HepG2 (cell line): Measurements from ENCODE around the gene ARL5C. TPM values are rescaled to one million over a fixed set of nuclear protein-coding genes. Genes with fewer than 3 reads are reported as not detected.

ENCODE experiments used
- CBX2 ChIP-seq, 2 experiments: fragments of 200-600 bp in 1 of 2; sonication (generic); formaldehyde crosslinking in 1 of 2; IDR thresholded peaks; 2 replicates each; pipeline versions ENCODE4 v1.7.0 to v1.8.1; 2018 to 2022; ENCODE audit warnings: low read depth in 2 of 2, low read length in 1 of 2, mild to moderate bottlenecking in 1 of 2, missing genetic modification reagents in 1 of 2
- CCDC6 ChIP-seq: sonication (generic); formaldehyde crosslinking; IDR thresholded peaks from 2 replicates; pipeline ENCODE4 v1.8.1; 2022; ENCODE audit warnings: mild to moderate bottlenecking, missing genetic modification reagents, moderate library complexity
- GABPA ChIP-seq, 2 experiments: IDR thresholded peaks; 2 replicates each; pipeline ENCODE4 v1.6.1; 2011 to 2016; ENCODE audit warnings: low read depth in 2 of 2, low read length in 1 of 2, missing biosample characterization in 1 of 2, missing genetic modification characterization in 1 of 2
- HNF4A ChIP-seq: sonication (generic); formaldehyde crosslinking; IDR thresholded peaks from 2 replicates; pipeline ENCODE4 v1.4.0; 2020; ENCODE audit warnings: missing genetic modification reagents
- HOMEZ ChIP-seq: IDR thresholded peaks from 2 replicates; pipeline ENCODE4 v1.6.1; 2016; ENCODE audit warnings: low read depth
- RELA ChIP-seq: sonication (generic); formaldehyde crosslinking; IDR thresholded peaks from 2 replicates; pipeline ENCODE4 v1.4.0; 2020; ENCODE audit warnings: missing genetic modification reagents
- SIX1 ChIP-seq: sonication (generic); formaldehyde crosslinking; IDR thresholded peaks from 2 replicates; pipeline ENCODE4 v1.4.0; 2020; ENCODE audit warnings: missing genetic modification reagents, borderline replicate concordance
- SMAD3 ChIP-seq: sonication (generic); formaldehyde crosslinking; IDR thresholded peaks from 2 replicates; pipeline ENCODE4 v1.4.0; 2020; ENCODE audit warnings: missing genetic modification reagents
- SMAD9 ChIP-seq: sonication (generic); formaldehyde crosslinking; IDR thresholded peaks from 2 replicates; pipeline ENCODE4 v1.5.1; 2020; ENCODE audit warnings: mild to moderate bottlenecking, missing genetic modification reagents
- SNAPC2 ChIP-seq: sonication (generic); formaldehyde crosslinking; IDR thresholded peaks from 2 replicates; pipeline ENCODE4 v1.8.1; 2022; ENCODE audit warnings: mild to moderate bottlenecking, missing genetic modification reagents
- SOX13 ChIP-seq, 3 experiments: fragments of 450-650 bp in 1 of 3; sonication (generic) in 1 of 3; formaldehyde crosslinking in 1 of 3; IDR thresholded peaks in 2 of 3; conservative IDR thresholded peaks in 1 of 3; 2 replicates each; pipeline versions ENCODE4 v1.5.0 to v1.6.1; 2016 to 2020; ENCODE audit warnings: antibody characterized with exemption in 1 of 3, mild to moderate bottlenecking in 1 of 3, missing compliant biosample characterization in 1 of 3, missing genetic modification reagents in 1 of 3, moderate library complexity in 1 of 3
- SP2 ChIP-seq: sonication (generic); formaldehyde crosslinking; IDR thresholded peaks from 2 replicates; pipeline ENCODE4 v1.5.1; 2020; ENCODE audit warnings: mild to moderate bottlenecking, missing genetic modification reagents
- TEF ChIP-seq: sonication (generic); formaldehyde crosslinking; IDR thresholded peaks from 2 replicates; pipeline ENCODE4 v1.5.0; 2020; ENCODE audit warnings: missing genetic modification reagents
- ZBTB38 ChIP-seq: sonication (generic); formaldehyde crosslinking; IDR thresholded peaks from 2 replicates; pipeline ENCODE4 v1.5.1; 2020; ENCODE audit warnings: mild to moderate bottlenecking, missing genetic modification reagents
- ZFP36L1 ChIP-seq: sonication (generic); formaldehyde crosslinking; IDR thresholded peaks from 2 replicates; pipeline ENCODE4 v1.8.0; 2022; ENCODE audit warnings: mild to moderate bottlenecking, missing genetic modification reagents, moderate library complexity
- ZFP62 ChIP-seq: sonication (generic); formaldehyde crosslinking; IDR thresholded peaks from 2 replicates; pipeline ENCODE4 v1.4.0; 2020; ENCODE audit warnings: missing genetic modification reagents
- ZMAT3 ChIP-seq: sonication (generic); formaldehyde crosslinking; conservative IDR thresholded peaks from 2 replicates; pipeline ENCODE4 v1.7.0; 2021; ENCODE audit warnings: missing genetic modification reagents
- ZMYM3 ChIP-seq: sonication (generic); formaldehyde crosslinking; IDR thresholded peaks from 2 replicates; pipeline ENCODE4 v1.5.1; 2020; ENCODE audit warnings: mild to moderate bottlenecking, missing genetic modification reagents
- ZNF143 ChIP-seq: sonication (generic); formaldehyde crosslinking; IDR thresholded peaks from 2 replicates; pipeline ENCODE4 v1.4.0; 2020; ENCODE audit warnings: missing genetic modification reagents
- ZNF263 ChIP-seq: sonication (generic); formaldehyde crosslinking; IDR thresholded peaks from 2 replicates; pipeline ENCODE4 v1.4.0; 2020; ENCODE audit warnings: missing genetic modification reagents
- ZNF30 ChIP-seq: sonication (generic); formaldehyde crosslinking; IDR thresholded peaks from 2 replicates; pipeline ENCODE4 v1.5.0; 2020; ENCODE audit warnings: mild to moderate bottlenecking, missing genetic modification reagents
- ZNF44 ChIP-seq: sonication (generic); formaldehyde crosslinking; IDR thresholded peaks from 2 replicates; pipeline ENCODE4 v1.5.1; 2020; ENCODE audit warnings: mild to moderate bottlenecking, missing genetic modification reagents
- ZNF629 ChIP-seq: sonication (generic); formaldehyde crosslinking; conservative IDR thresholded peaks from 2 replicates; pipeline ENCODE4 v1.5.0; 2020; ENCODE audit warnings: missing genetic modification reagents
- ZNF713 ChIP-seq: sonication (generic); formaldehyde crosslinking; IDR thresholded peaks from 2 replicates; pipeline ENCODE4 v1.4.0; 2020; ENCODE audit warnings: mild to moderate bottlenecking, missing genetic modification reagents
- ZNF883 ChIP-seq: sonication (generic); formaldehyde crosslinking; IDR thresholded peaks from 2 replicates; pipeline ENCODE4 v1.5.1; 2020; ENCODE audit warnings: mild to moderate bottlenecking, missing genetic modification reagents; ENCODE audit errors: not compliant biosample characterization
- polyA plus RNA-seq, 8 experiments: library from polyadenylated mRNA; depleted of rRNA in 3 of 8; stranded (reverse) in 7 of 8; unstranded in 1 of 8; fragments of >200 nt; fragmentation: Illumina TruSeq in 4 of 8; extraction: Trizol in 4 of 8; gene quantifications; 2 replicates each; pipeline versions ENCODE4 v1.2.1 to v1.2.3, GENCODE V29; 2011 to 2016; ENCODE audit warnings: low read depth in 4 of 8, missing spikeins in 1 of 8, mixed read lengths in 1 of 8; ENCODE audit not compliant: insufficient read depth in 1 of 8
- total RNA-seq, 5 experiments: library from RNA; depleted of rRNA; stranded (reverse); fragments of >200 nt; fragmentation: Illumina TruSeq; extraction: Trizol; gene quantifications; 2 replicates each; pipeline ENCODE4 v1.2.3, GENCODE V29; 2016; ENCODE audit warnings: low read depth in 1 of 5
- TF ChIP-seq, protein P1 (sequence below): sonication (generic); formaldehyde crosslinking; IDR thresholded peaks from 2 replicates; pipeline ENCODE4 v1.8.0; 2022; ENCODE audit warnings: missing genetic modification reagents, mild to moderate bottlenecking, inconsistent platforms, borderline replicate concordance

Gene ARL5C
- total and polyA plus RNA-seq, 2 of the 13 experiments (the other 11 are each of a cell fraction or from before 2014, with no cell fraction given) = not detected

GRCh38 chr17:39200070-39200879, 34.3 kb upstream of the ARL5C start, which contains the start of gene RPL19 (continued):
- no peak for TF ChIP-seq ZNF263 (CRISPR knock-in tag)
- peak; percentile 20; the same call in 1 of the 2 replicates for TF ChIP-seq SP2 (CRISPR knock-in tag)
- no peak for TF ChIP-seq ZFP62 (CRISPR knock-in tag)
- TF ChIP-seq ZNF883 (CRISPR knock-in tag) = peak; percentile 74
- TF ChIP-seq, protein P1, sequence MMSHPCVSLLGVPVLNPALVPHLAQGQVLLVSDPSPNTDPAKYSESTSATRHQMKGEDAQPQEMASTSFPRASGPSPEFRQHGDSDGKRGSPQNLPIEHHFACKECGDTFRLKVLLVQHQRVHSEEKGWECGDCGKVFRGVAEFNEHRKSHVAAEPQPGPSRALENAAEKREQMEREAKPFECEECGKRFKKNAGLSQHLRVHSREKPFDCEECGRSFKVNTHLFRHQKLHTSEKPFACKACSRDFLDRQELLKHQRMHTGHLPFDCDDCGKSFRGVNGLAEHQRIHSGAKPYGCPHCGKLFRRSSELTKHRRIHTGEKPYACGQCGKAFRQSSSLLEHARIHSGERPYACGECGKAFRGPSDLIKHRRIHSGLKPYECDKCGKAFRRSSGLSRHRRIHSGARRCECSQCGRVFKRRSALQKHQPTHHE (CRISPR knock-in tag) = no peak; the same call in 1 of the 2 replicates
- TF ChIP-seq ZNF44 = peak; percentile 82; the same call in 1 of the 2 replicates
- 0 out of 2 replicates have a peak, but pooled peaks have one; percentile 15 for TF ChIP-seq SIX1 (CRISPR knock-in tag)
- TF ChIP-seq HOMEZ (CRISPR knock-in tag) = no peak
- peak; percentile 67; the same call in 1 of the 2 replicates for TF ChIP-seq ZBTB38 (CRISPR knock-in tag)
- no peak for TF ChIP-seq SMAD9 (CRISPR knock-in tag)
- TF ChIP-seq CCDC6 (CRISPR knock-in tag) = peak; percentile 91
- TF ChIP-seq CBX2 (IDR thresholded peaks at IDR 0.05; ENCODE audit: low read depth, low read length) = no peak
- TF ChIP-seq CBX2 (CRISPR knock-in tag; IDR thresholded peaks at IDR 0.05; ENCODE audit: low read depth) = no peak
- no peak for TF ChIP-seq HNF4A (CRISPR knock-in tag)
- 0 out of 2 replicates have a peak, but pooled peaks have one; percentile 10 for TF ChIP-seq ZMYM3
- TF ChIP-seq ZNF629 = no peak
- TF ChIP-seq ZNF713 = peak; percentile 95; the same call in 1 of the 2 replicates
- peak; percentile 36; the same call in 1 of the 2 replicates for TF ChIP-seq ZNF143 (CRISPR knock-in tag)
- TF ChIP-seq GABPA (IDR thresholded peaks at IDR 0.05; ENCODE audit: low read depth, low read length) = no peak
- peak; percentile 78 for TF ChIP-seq GABPA (CRISPR knock-in tag; IDR thresholded peaks at IDR 0.05; ENCODE audit: low read depth)
- TF ChIP-seq ZNF30 (CRISPR knock-in tag) = peak; percentile 96; the same call in 1 of the 2 replicates
- TF ChIP-seq ZFP36L1 = no peak
- peak; percentile 51; the same call in 1 of the 2 replicates for TF ChIP-seq TEF (CRISPR knock-in tag)
- no peak for TF ChIP-seq SMAD3 (CRISPR knock-in tag)
- TF ChIP-seq ZMAT3 (CRISPR knock-in tag) = peak; percentile 79
- TF ChIP-seq SOX13 (IDR thresholded peaks at IDR 0.05) = peak; percentile 43; the same call in 1 of the 2 replicates
- peak; percentile 15 to 26; a peak in 1 of 4 replicates for TF ChIP-seq SOX13 (CRISPR knock-in tag; conservative IDR thresholded peaks at IDR 0.05 in 1 of 2, IDR thresholded peaks at IDR 0.05 in 1 of 2)
- TF ChIP-seq RELA (CRISPR knock-in tag) = no peak
- peak; percentile 15; the same call in 1 of the 2 replicates for TF ChIP-seq SNAPC2
